ENCODE results near the gene RNF19B. TPM values are rescaled to one million over a fixed set of nuclear protein-coding genes. Genes with fewer than 3 reads are reported as not detected.

The RNF19B gene
- total RNA-seq, 1 donor from 2014 or later: 29.7 TPM

- Histone ChIP-seq H4K20me1 (ENCODE audit: insufficient read depth, low read length) (no peaks in the 10 kb centered on the region), H3K9me3 (ENCODE audit: insufficient read depth, low read depth, low read length) (no peaks in the 10 kb centered on the region), H3K79me2 (ENCODE audit: insufficient read depth, low read length) (no peaks in the 10 kb centered on the region), H3K4me3 (ENCODE audit: insufficient read depth, low read depth, low read length) (no peak overlapping the region), H3K9ac (ENCODE audit: low read length) (no peak overlapping the region), H3K27me3 (ENCODE audit: insufficient read depth, low read length) (peaks cover 36% of the 10 kb centered on the region), H3K4me2 (ENCODE audit: low read length) (no peak overlapping the region), H3K36me3 (ENCODE audit: insufficient read depth, low read length) (no peaks in the 10 kb centered on the region), H2AFZ (ENCODE audit: low read depth, low read length) (no peak overlapping the region), H3K27ac (ENCODE audit: low read depth, low read length) (no peak overlapping the region), H3K4me1 (ENCODE audit: insufficient read depth, low read length) (no peaks in the 10 kb centered on the region)
- DNase-seq (ENCODE audit: low read depth) (no peak), FAIRE-seq (no peak)
- Mint-ChIP-seq H3K4me3 (ENCODE audit: unreplicated experiment) (no peak overlapping the region), H3K9me3 (ENCODE audit: unreplicated experiment) (no peaks in the 10 kb centered on the region), H3K27me3 (ENCODE audit: low read depth, unreplicated experiment) (peaks cover 70% of the 10 kb centered on the region), H3K36me3 (ENCODE audit: low read depth, unreplicated experiment) (peaks cover 5% of the 10 kb centered on the region), H3K27ac (ENCODE audit: unreplicated experiment) (no peak overlapping the region), H3K4me1 (ENCODE audit: low read depth, unreplicated experiment) (peaks cover 4% of the 10 kb centered on the region)
- TF ChIP-seq CTCF (IDR thresholded peaks at IDR 0.05; ENCODE audit: insufficient read depth, low read depth, low read length) (no peak), EZH2 (IDR thresholded peaks at IDR 0.05; ENCODE audit: insufficient read depth, low read length) (no peak)
These were observed 73.9 kb downstream of the RNF19B start for GRCh38 chr1:32890516-32891240.

- peaks cover 2% of the 10 kb centered on the region for H3K9me3 Mint-ChIP-seq (ENCODE audit: unreplicated experiment)
- no peak overlapping the region for H3K27ac ChIP-seq (ENCODE audit: low read depth, low read length)
- H3K4me1 ChIP-seq (ENCODE audit: insufficient read depth, low read length): no peaks in the 10 kb centered on the region
- peaks cover 4% of the 10 kb centered on the region for H3K4me1 Mint-ChIP-seq (ENCODE audit: low read depth, unreplicated experiment)
- H3K36me3 ChIP-seq (ENCODE audit: insufficient read depth, low read length): no peaks in the 10 kb centered on the region
- no peaks in the 10 kb centered on the region for H3K9me3 ChIP-seq (ENCODE audit: insufficient read depth, low read depth, low read length)
- H3K27ac Mint-ChIP-seq (ENCODE audit: unreplicated experiment): no peak overlapping the region
- no peak overlapping the region for H3K9ac ChIP-seq (ENCODE audit: low read length)
- peaks cover 5% of the 10 kb centered on the region for H3K36me3 Mint-ChIP-seq (ENCODE audit: low read depth, unreplicated experiment)
- H3K4me3 Mint-ChIP-seq (ENCODE audit: unreplicated experiment): no peak overlapping the region
- H3K27me3 ChIP-seq (ENCODE audit: insufficient read depth, low read length): peaks cover 42% of the 10 kb centered on the region
- no peak for DNase-seq (ENCODE audit: low read depth)
- peaks cover 74% of the 10 kb centered on the region for H3K27me3 Mint-ChIP-seq (ENCODE audit: low read depth, unreplicated experiment)
- no peak for FAIRE-seq
- no peak overlapping the region for H3K4me2 ChIP-seq (ENCODE audit: low read length)
- TF ChIP-seq CTCF (IDR thresholded peaks at IDR 0.05; ENCODE audit: insufficient read depth, low read depth, low read length) (no peak), EZH2 (IDR thresholded peaks at IDR 0.05; ENCODE audit: insufficient read depth, low read length) (no peak)
- H2AFZ ChIP-seq (ENCODE audit: low read depth, low read length): no peak overlapping the region
- no peaks in the 10 kb centered on the region for H4K20me1 ChIP-seq (ENCODE audit: insufficient read depth, low read length)
- H3K79me2 ChIP-seq (ENCODE audit: insufficient read depth, low read length): no peaks in the 10 kb centered on the region
- H3K4me3 ChIP-seq (ENCODE audit: insufficient read depth, low read depth, low read length): no peak overlapping the region
These were observed 74.8 kb downstream of the RNF19B start for GRCh38 chr1:32889731-32890278.
